ENCODE results near the gene CAPN10. TPM values are rescaled to one million over a fixed set of nuclear protein-coding genes. Genes with fewer than 3 reads are reported as not detected.

Gene CAPN10
- total and polyA plus RNA-seq, 2 donors (not counting 3 experiments of a cell fraction or from before 2014, with no cell fraction given), result 25.2 to 39.9 TPM

- peaks cover 1% of the 10 kb centered on the region for H3K4me1 ChIP-seq (ENCODE audit: control insufficient read depth, extremely low read depth, insufficient read depth, low read length)
- no peaks in the 10 kb centered on the region for H3K27me3 ChIP-seq (ENCODE audit: control insufficient read depth in 2 of 2, insufficient read depth in 2 of 2, low read length in 2 of 2)
- H3K4me3 ChIP-seq (replicated peaks in 1 of 3; ENCODE audit: insufficient read depth in 1 of 3, low read depth in 1 of 3, low read length in 3 of 3), result no peak overlapping the region
- no peaks in the 10 kb centered on the region for H3K9me1 ChIP-seq (replicated peaks; ENCODE audit: control insufficient read depth, extremely low read depth, insufficient read depth, low read length)
- DNase-seq (ENCODE audit: low read depth, low spot score) (no peak), FAIRE-seq (no peak)
- POLR2A ChIA-PET, result no interaction called here
- peaks cover 2 to 23% of the 10 kb centered on the region in 2 experiments for H3K36me3 ChIP-seq (ENCODE audit: control insufficient read depth in 2 of 2, extremely low read depth in 1 of 2, insufficient read depth in 2 of 2, low read length in 2 of 2)
- CTCF ChIA-PET, result no interaction called here
- dilution Hi-C loops (cut with MboI; ENCODE audit: extremely low pct_ligation_motif_present, low sequenced_read_pairs), result no loop called here
- peaks cover 21% of the 10 kb centered on the region for H3K79me2 ChIP-seq (ENCODE audit: control insufficient read depth, insufficient read depth, low read length)
- H3K9me3 ChIP-seq (replicated peaks; ENCODE audit: control insufficient read depth, insufficient read depth, low read length), result no peaks in the 10 kb centered on the region
- H3K4me2 ChIP-seq (ENCODE audit: insufficient read depth, low read length), result no peak overlapping the region
- BruUV-seq (replicated peaks), result no TSS peak
- intact Hi-C loops (cut with micrococcal nuclease), result no loop called here
- H4K20me1 ChIP-seq (replicated peaks; ENCODE audit: control insufficient read depth, extremely low read depth, insufficient read depth, low read length), result no peaks in the 10 kb centered on the region
- no peak overlapping the region for H3K27ac ChIP-seq (ENCODE audit: insufficient read depth, low read depth, low read length)
- no peak overlapping the region for H3K9ac ChIP-seq (replicated peaks; ENCODE audit: extremely low read depth, insufficient read depth, low read length)
- no peak overlapping the region for H2AFZ ChIP-seq (ENCODE audit: low read depth, low read length)
- TF ChIP-seq MYC (IDR thresholded peaks at IDR 0.05; ENCODE audit: low read depth, low read length), result no peak
- TF ChIP-seq CTCF (IDR thresholded peaks at IDR 0.05; ENCODE audit: extremely low read depth in 1 of 2, insufficient read depth in 1 of 2, low read depth in 1 of 2, low read length in 2 of 2), result no peak
- TF ChIP-seq POLR2AphosphoS5 (IDR thresholded peaks at IDR 0.05; ENCODE audit: insufficient read depth, low read depth, low read length), result no peak
- no peak for TF ChIP-seq EZH2 (IDR thresholded peaks at IDR 0.05; ENCODE audit: borderline replicate concordance, low read depth, low read length, severe bottlenecking)
- no peak for TF ChIP-seq POLR2A (IDR thresholded peaks at IDR 0.05; ENCODE audit: low read depth, low read length)
- no peak for TF ChIP-seq GATA2 (IDR thresholded peaks at IDR 0.05; ENCODE audit: insufficient read depth, insufficient read length, low read depth, low read length)
- TF ChIP-seq JUN (IDR thresholded peaks at IDR 0.05; ENCODE audit: borderline replicate concordance, insufficient read depth, insufficient read length, low read depth), result no peak
- TF ChIP-seq FOS (IDR thresholded peaks at IDR 0.05; ENCODE audit: borderline replicate concordance, insufficient read depth, low read length), result no peak
- no peak for TF ChIP-seq MAX (IDR thresholded peaks at IDR 0.05; ENCODE audit: insufficient read depth, insufficient read length)
These were observed 6.6 kb downstream of the CAPN10 start for GRCh38 chr2:240593026-240593702.

All from endothelial cell of umbilical vein (primary cell).